Smooth muscle cell of bladder (primary cell): ENCODE data around the gene CFAP44. TPM values are rescaled to one million over a fixed set of nuclear protein-coding genes. Genes with fewer than 3 reads are reported as not detected.

Source experiments
- total RNA-seq: library from RNA; depleted of rRNA; stranded (reverse); fragments of >200 nt; gene quantifications from 2 replicates; pipeline ENCODE4 v1.2.3, GENCODE V29; 2014

The CFAP44 gene, protein sequence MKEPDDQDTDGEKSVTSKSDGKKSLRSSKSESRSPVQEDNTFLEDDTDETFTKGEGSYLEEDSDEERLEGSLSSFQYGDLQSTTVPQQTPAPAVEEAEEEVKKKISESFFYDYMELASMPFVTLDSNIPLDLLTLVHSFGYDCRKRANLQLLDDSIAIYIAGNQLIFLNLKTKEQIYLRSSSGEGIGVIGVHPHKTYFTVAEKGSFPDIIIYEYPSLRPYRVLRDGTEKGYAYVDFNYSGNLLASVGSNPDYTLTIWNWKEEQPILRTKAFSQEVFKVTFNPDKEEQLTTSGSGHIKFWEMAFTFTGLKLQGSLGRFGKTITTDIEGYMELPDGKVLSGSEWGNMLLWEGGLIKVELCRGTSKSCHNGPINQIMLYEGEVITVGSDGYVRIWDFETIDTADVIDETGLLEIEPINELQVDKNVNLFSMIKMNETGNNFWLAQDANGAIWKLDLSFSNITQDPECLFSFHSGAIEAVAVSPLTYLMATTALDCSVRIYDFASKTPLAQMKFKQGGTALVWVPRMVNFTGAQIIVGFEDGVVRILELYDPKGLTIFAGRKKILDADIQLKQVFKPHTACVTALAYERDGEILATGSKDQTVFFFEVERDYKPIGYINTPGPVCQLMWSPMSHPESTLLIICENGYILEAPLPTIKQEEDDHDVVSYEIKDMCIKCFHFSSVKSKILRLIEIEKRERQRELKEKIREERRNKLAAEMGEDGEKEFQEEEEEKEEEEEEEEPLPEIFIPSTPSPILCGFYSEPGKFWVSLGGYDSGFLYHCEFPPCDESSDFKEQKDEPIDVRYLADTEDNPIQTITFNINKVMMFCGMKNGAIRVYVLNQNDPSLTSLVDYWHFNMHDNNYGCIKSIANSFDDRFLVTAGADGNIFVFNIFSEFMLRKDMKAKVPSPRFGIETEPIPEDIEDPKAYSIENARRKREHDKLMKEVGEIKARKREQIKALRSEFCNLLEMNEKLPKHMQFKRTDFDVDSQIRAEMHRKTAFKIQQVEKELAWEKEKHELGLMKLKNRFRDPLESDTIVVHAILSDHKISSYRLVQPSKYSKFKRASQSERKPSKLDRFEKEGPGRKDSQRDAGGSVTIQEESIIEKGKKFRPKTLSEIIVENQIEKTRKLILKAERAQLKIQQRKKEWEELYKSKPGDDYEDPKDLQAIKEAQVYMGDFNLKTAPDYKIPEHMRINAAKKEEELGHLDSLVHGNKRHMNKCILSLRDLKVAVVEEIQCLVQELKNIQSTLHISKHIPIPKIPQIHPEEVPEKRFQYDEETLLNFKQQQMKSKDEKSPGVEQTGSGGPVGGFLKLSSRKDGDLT (N-terminal part only)
- 3.8 and 5.4 TPM in 2 replicates for total RNA-seq

DNA sequence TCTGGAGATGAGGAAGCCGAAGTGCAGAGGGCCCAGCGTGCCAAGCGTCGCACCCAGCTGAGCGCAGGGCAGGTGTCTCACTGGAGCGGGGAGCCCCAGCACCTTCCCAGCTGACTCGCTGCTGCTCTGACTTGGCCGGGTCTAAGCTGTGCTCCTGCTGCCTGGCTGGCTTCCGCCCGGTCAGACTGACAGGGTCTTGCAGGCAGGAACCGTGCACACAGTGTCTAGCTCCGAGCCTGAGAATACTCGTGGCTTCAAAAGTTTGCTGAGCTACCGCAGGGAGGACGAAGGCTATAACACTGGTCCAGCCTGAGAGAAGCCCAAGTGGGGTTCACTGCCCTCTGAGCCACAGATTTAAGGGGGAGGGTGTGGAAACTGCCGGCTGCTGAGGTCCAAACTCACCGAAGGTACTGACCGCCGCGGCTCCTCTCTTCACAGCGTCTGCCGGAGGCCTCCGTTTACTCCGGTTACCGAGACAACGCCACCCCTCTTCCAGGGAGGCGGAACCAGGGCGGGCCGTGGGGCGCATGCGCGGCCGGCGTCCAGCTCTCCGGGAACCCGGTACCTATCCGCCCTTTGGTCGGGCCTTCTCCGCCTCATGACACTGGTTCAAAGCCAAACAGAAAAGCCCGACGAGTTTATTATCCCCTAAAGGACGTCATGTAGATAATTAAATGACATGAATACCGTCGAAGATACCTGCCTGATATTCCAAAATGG is at the start of gene CFAP44:
Gene CFAP44, minus strand, starts transcription at position 443 of the 720 bp plus-strand sequence. CDS start 7,829 bp downstream, outside the sequence.

Other genes starting within 250 kb of the CFAP44 start
- gene BOC, start 229.9 kb downstream of the CFAP44 start, total RNA-seq: 8.4 and 8.7 TPM in 2 replicates
- gene SPICE1, start 73.7 kb upstream of the CFAP44 start, total RNA-seq: 10.2 and 12.2 TPM in 2 replicates
- under 0.01 TPM in 1 of 2 replicates, not detected in the other for gene SIDT1, start 91.1 kb upstream of the CFAP44 start, total RNA-seq